Choroid plexus epithelial cell (primary cell): ENCODE results near the gene CLIC6.

Source experiments
- DNase-seq: peaks from one replicate; pipeline ENCODE4 v3.0.0-alpha.2; 2010; ENCODE audit warnings: low read depth
- H3K4me3 ChIP-seq: 2 replicates; pipeline ENCODE4 v1.5.1; 2011; ENCODE audit warnings: low read depth, mild to moderate bottlenecking, control low read depth, low read length, moderate library complexity
- TF ChIP-seq, protein P1 (sequence below): conservative IDR thresholded peaks from 2 replicates; pipeline ENCODE4 v1.5.1; 2011; ENCODE audit warnings: low read depth, mild to moderate bottlenecking, control low read depth, inconsistent platforms, low read length, moderate library complexity

Gene CLIC6

DNA sequence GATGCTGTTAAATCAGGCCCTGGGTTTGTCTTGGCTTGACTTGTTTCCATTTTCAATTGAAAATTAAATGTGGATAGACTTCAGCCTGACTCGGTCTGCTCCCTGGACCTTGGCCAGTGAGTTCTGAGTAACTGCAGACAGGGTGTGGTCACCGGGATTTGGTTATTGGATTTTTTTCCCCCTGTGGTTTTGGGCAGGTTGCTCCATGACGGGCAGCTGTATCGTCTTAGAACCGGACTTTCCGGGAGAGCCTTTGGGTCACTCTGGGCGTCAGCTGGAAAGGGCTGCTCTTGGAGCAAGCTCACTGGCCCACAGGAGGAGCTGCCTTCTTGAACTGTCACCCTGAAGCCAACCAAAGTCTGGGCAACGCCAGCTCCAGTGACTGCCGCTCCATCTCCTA lies 75.0 kb downstream of the CLIC6 start:
- H3K4me3 ChIP-seq = no peak overlapping the region
- DNase-seq = peak; percentile 44
- TF ChIP-seq, protein P1, sequence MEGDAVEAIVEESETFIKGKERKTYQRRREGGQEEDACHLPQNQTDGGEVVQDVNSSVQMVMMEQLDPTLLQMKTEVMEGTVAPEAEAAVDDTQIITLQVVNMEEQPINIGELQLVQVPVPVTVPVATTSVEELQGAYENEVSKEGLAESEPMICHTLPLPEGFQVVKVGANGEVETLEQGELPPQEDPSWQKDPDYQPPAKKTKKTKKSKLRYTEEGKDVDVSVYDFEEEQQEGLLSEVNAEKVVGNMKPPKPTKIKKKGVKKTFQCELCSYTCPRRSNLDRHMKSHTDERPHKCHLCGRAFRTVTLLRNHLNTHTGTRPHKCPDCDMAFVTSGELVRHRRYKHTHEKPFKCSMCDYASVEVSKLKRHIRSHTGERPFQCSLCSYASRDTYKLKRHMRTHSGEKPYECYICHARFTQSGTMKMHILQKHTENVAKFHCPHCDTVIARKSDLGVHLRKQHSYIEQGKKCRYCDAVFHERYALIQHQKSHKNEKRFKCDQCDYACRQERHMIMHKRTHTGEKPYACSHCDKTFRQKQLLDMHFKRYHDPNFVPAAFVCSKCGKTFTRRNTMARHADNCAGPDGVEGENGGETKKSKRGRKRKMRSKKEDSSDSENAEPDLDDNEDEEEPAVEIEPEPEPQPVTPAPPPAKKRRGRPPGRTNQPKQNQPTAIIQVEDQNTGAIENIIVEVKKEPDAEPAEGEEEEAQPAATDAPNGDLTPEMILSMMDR = no peak

DNA sequence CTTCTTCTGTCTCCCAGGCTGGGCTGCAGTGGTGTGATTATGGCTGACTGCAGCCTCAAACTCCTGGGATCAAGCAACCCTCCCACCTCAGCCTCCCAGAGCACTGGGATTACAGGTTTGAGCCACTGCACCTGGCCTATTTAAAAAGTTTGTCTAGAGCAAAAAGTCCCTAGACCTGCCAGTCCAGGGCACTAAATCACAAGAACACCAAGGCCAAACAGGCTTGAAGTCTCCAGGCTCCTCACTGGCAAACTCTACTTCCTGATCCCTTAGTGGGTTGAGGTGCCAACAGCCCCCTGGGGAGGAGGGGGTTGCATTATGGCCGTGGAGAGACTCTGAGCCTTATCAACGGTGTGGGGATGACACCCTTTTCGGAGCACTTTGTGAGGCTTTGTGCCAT lies 76.0 kb downstream of the CLIC6 start:
- no peak for DNase-seq
- H3K4me3 ChIP-seq = no peak overlapping the region
- TF ChIP-seq, protein P1 = no peak

DNA sequence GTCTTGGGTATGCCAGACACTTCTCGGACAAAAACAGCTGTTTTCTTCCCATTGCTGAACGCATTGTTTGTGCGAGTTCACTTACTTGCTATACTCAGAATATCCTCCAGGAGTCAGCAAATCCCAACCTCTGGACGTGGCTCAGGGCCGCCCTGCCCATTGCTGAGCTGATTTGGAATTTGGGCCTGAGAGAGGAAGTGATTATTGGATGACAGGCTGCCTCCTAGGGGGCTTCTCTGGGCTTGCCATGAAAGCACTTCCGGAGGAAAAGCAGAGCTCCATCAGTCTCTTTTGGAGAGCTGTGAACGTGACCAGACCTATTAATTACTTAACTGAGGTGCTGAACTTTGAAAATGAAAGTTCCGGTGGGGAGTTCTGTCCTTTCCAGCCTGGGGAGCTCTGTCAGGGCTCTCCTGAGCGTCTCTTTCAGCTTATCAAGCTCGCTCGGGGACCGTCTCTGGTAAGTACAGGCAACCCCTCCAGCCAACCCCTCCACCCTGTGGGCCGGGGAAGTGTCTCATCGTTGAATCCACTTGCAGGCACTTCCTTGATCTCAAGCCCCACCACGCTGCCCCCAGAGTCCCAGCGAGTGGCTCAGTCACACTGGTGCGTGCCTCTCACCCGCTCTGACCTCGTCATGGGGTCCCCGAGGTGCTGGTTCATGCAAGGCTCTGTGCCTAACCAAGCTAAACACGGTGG lies 76.9 kb downstream of the CLIC6 start:
- peak overlapping the region; percentile 32 for H3K4me3 ChIP-seq
- TF ChIP-seq, protein P1 = peak; percentile 92
- peak; percentile 93 for DNase-seq

DNA sequence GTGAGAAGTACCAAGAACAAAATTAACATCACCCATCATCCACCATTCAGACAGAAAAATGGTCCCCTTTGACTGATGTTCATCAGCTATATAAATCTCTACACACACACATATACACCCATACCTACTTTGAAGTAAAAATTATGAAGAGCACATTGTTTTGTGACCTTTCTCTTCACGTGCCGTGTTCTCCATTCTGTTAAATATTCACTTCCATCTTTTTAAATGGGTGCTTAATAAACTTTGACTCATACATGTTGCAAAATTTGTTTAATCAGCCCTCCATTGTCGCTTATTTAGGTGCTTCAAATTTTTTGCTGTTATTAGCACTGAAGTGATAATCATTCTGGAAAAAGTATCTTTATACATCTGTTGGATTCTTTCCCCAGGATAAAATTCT lies 80.1 kb downstream of the CLIC6 start:
- DNase-seq = no peak
- TF ChIP-seq, protein P1 = no peak
- no peak overlapping the region for H3K4me3 ChIP-seq

- H3K4me3 ChIP-seq = no peak overlapping the region
- TF ChIP-seq, protein P1 = no peak
- DNase-seq = no peak
These were observed 86.2 kb downstream of the CLIC6 start for GRCh38 chr21:34754690-34755647.

DNA sequence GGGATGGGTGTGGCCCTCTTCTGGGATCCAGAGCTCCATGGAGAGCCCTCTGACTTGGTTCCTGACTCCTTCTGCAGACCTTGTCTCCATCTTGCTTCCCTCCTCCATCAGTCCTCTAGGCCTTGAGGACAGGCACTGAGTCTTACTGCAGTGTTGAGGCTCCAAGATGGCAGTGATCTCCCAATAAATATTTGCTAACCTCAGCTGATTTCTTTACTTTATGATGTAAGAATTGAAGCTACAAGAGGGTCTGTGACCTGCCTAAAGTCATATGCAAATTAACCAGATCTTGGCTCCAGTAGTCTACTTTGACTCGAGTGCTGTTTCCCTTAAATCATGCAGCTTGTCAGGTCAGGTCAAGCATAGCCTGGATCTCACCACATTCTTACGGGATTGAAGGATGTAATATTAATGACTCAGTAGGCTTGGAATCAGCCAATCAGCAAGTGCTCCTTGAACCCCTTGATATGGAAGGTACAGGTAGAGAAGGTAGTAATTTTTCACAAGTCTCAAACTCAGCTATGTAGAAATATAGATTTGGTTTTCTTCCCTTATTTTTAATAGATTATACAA lies 93.0 kb downstream of the CLIC6 start:
- TF ChIP-seq, protein P1 = no peak
- no peak overlapping the region for H3K4me3 ChIP-seq
- peak; percentile 36 for DNase-seq
